Cardiac muscle cell (in vitro differentiated cells and primary cell): ENCODE measurements around the gene BDKRB1. TPM values are rescaled to one million over a fixed set of nuclear protein-coding genes. Genes with fewer than 3 reads are reported as not detected.
"Not testable (repeated sequence)": the region's sequence is repeated elsewhere in the genome, so short reads cannot be mapped to it uniquely, and the experiment has no call there.

Experiments
- DNase-seq, 2 donors: peaks; one replicate each; pipeline versions ENCODE4 v3.0.0 to v3.0.0-alpha.2; 2010 to 2017; ENCODE audit warnings: low read depth in 1 of 2, low spot score in 1 of 2
- H3K27ac ChIP-seq: fragments of 200-600 bp; sonication (generic); 2 replicates; pipeline ENCODE4 v1.5.1; 2016
- H3K27me3 ChIP-seq: fragments of 200-600 bp; sonication (generic); 2 replicates; pipeline ENCODE4 v1.6.0; 2016; ENCODE audit warnings: control low read depth
- H3K36me3 ChIP-seq: fragments of 200-600 bp; sonication (generic); 2 replicates; pipeline ENCODE4 v1.5.1; 2016; ENCODE audit warnings: control low read depth
- H3K4me1 ChIP-seq: fragments of 200-600 bp; sonication (generic); 2 replicates; pipeline ENCODE4 v1.8.1; 2017; ENCODE audit warnings: low read depth, mild to moderate bottlenecking, mixed run types
- H3K4me3 ChIP-seq: fragments of 200-600 bp; sonication (generic); 2 replicates; pipeline ENCODE4 v1.5.1; 2016; ENCODE audit warnings: mild to moderate bottlenecking
- H3K9me3 ChIP-seq: fragments of 200-600 bp; sonication (generic); 2 replicates; pipeline ENCODE4 v1.5.1; 2017; ENCODE audit warnings: low read depth, mild to moderate bottlenecking, control low read depth
- CTCF ChIP-seq: IDR thresholded peaks from 2 replicates; pipeline ENCODE4 v1.5.1; 2012; ENCODE audit warnings: low read depth, mild to moderate bottlenecking, low read length
- polyA plus RNA-seq: library from polyadenylated mRNA; unstranded; fragments of >200 nt; fragmentation: Nextera tagmentation; extraction: Ambion mirVana; gene quantifications from 2 replicates; pipeline ENCODE4 v1.2.1, GENCODE V29; 2016
- total RNA-seq: library from RNA; depleted of rRNA; stranded (reverse); fragments of >200 nt; gene quantifications from 2 replicates; pipeline ENCODE4 v1.2.3, GENCODE V29; 2016

The BDKRB1 gene
- total and polyA plus RNA-seq, 2 experiments from 2014 or later: 0.09 TPM; not detected in 1

GRCh38 chr14:96239711-96240141, 16.3 kb upstream of the BDKRB1 start:
- TF ChIP-seq CTCF: no peak
- DNase-seq: peak in 1 of 2 donors; percentile 51
- H3K27me3 ChIP-seq: no peaks in the 10 kb centered on the region
- no peaks in the 10 kb centered on the region for H3K36me3 ChIP-seq
- H3K27ac ChIP-seq: no peak overlapping the region
- H3K4me1 ChIP-seq: no peaks in the 10 kb centered on the region
- H3K9me3 ChIP-seq: no peaks in the 10 kb centered on the region
- H3K4me3 ChIP-seq: no peak overlapping the region

- no peaks in the 10 kb centered on the region for H3K27me3 ChIP-seq
- no peak for DNase-seq
- H3K27ac ChIP-seq: no peak overlapping the region
- no peak overlapping the region for H3K4me3 ChIP-seq
- TF ChIP-seq CTCF: no peak
- no peaks in the 10 kb centered on the region for H3K9me3 ChIP-seq
- H3K36me3 ChIP-seq: no peaks in the 10 kb centered on the region
- H3K4me1 ChIP-seq: no peaks in the 10 kb centered on the region
Observed at GRCh38 chr14:96240641-96241040, 15.4 kb upstream of the BDKRB1 start.

- DNase-seq: no peak
- no peaks in the 10 kb centered on the region for H3K27me3 ChIP-seq
- no peak overlapping the region for H3K4me3 ChIP-seq
- H3K36me3 ChIP-seq: no peaks in the 10 kb centered on the region
- no peak for TF ChIP-seq CTCF
- no peak overlapping the region for H3K27ac ChIP-seq
- no peaks in the 10 kb centered on the region for H3K4me1 ChIP-seq
- H3K9me3 ChIP-seq: no peaks in the 10 kb centered on the region
Observed at GRCh38 chr14:96242126-96242525, 13.9 kb upstream of the BDKRB1 start.

- no peak for TF ChIP-seq CTCF
- H3K27ac ChIP-seq: no peak overlapping the region
- DNase-seq: no peak
Observed at GRCh38 chr14:96243785-96244184, 12.2 kb upstream of the BDKRB1 start.

GRCh38 chr14:96245074-96245473, 10.9 kb upstream of the BDKRB1 start:
- H3K9me3 ChIP-seq, H3K4me1 ChIP-seq, DNase-seq, H3K4me3 ChIP-seq, H3K27ac ChIP-seq, H3K36me3 ChIP-seq, H3K27me3 ChIP-seq: not testable (repeated sequence)

More at GRCh38 chr14:96243785-96244184, 12.2 kb upstream of the BDKRB1 start:
- Histone ChIP-seq H3K4me3 (no peak overlapping the region), H3K36me3 (no peaks in the 10 kb centered on the region), H3K4me1 (no peaks in the 10 kb centered on the region), H3K9me3 (no peaks in the 10 kb centered on the region), H3K27me3 (no peaks in the 10 kb centered on the region)

- Histone ChIP-seq H3K4me3 (no peak overlapping the region), H3K27ac (no peak overlapping the region), H3K27me3 (no peaks in the 10 kb centered on the region), H3K4me1 (no peaks in the 10 kb centered on the region), H3K36me3 (no peaks in the 10 kb centered on the region), H3K9me3 (no peaks in the 10 kb centered on the region)
- no peak for TF ChIP-seq CTCF
- DNase-seq: peak in 1 of 2 donors; percentile 73
Observed at GRCh38 chr14:96245710-96246538, 10.1 kb upstream of the BDKRB1 start.
